Activated CD4-positive, alpha-beta T cell treated with anti-CD3 and anti-CD28 coated beads, Interleukin-2, Interleukin-6, amounts not matched to agents 100 ng/mL and 50 ng/mL, durations not matched to agents 16 hours and 8 hours (primary cell): ENCODE measurements around the gene CLDN20.
A peak's percentile ranks its signal among the peaks of the same experiment; 100 is the strongest.

Experiments
- DNase-seq: peaks from one replicate; pipeline ENCODE4 v3.0.0-alpha.2; 2020

The CLDN20 gene

GRCh38 chr6:155245831-155246230, 18.0 kb upstream of the CLDN20 start:
- DNase-seq, result no peak

GRCh38 chr6:155246825-155247224, 17.0 kb upstream of the CLDN20 start:
- no peak for DNase-seq

GRCh38 chr6:155247618-155248007, 16.2 kb upstream of the CLDN20 start:
- DNase-seq, result no peak

GRCh38 chr6:155248008-155249001, 15.5 kb upstream of the CLDN20 start:
- DNase-seq, result peak; percentile 50

- DNase-seq, result no peak
Observed at GRCh38 chr6:155250701-155251381, 13.0 kb upstream of the CLDN20 start.

GRCh38 chr6:155252581-155252980, 11.2 kb upstream of the CLDN20 start:
- DNase-seq, result no peak

- no peak for DNase-seq
Observed at GRCh38 chr6:155253337-155253736, 10.5 kb upstream of the CLDN20 start.

DNA sequence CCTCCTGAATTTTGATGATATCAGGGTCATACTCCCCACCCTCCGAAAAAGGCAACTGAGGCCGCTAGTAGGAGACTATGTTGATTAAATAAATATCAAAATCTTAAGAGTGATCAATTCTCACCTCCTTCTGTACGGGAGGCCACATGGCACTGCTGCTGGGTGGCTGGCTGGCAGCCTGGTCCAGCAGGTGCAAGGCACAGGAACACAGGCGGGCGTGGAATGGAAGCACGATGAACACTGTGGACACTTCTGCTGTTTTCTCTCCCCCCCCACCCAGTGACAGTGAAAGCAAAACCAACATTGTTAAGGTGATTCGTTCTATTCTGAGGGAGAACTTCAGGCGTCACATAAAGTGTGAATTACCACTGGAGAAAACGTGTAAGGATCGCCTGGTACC, 9.7 kb upstream of the CLDN20 start:
- DNase-seq, result no peak

DNA sequence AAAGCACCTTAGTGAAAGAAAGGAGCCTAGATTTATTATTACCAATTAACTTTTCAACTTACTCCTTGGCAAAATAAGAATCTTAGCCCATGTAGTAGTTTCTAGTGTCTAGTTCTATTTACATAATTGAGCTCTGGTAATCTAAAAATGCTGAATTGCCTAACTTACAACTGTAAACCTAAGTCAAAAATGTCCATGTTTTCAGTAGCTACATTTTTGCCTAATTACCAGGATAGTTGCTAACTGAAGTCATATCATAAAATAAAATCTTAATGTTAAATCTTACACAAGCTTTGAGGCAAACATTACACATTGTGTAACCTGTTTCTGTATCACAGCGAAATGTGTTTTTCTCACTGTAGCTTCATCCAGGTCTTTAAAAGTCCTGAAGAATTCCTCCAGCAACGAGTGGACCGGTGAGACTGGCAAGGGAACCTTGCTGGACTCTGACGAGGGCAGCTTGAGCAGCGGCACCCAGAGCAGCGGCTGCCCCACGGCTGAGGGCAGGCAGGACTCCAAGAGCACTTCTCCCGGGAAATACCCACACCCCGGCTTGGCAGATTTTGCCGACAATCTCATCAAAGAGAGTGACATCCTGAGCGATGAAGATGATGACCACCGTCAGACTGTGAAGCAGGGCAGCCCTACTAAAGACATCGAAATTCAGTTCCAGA, 7.6 kb upstream of the CLDN20 start:
- DNase-seq, result no peak

DNA sequence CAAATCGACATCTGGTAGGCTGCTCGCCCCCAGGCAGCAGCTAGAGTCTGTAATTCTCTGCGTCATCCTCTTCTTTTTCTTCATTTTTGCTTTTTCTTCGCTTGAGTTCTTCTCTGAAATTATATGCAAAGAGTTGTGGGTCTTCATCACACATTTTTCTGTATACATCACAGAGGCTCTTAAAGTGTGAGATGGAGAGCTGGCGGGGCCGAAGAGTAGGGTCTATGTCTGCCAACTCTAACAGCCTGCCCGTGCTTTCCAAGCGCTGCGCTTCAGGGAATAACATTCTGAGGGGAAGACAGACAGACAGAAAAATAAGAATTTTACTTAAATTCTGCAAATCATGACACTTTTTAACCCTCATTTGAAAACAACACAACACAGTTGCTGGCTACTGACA, 6.0 kb upstream of the CLDN20 start:
- no peak for DNase-seq

DNA sequence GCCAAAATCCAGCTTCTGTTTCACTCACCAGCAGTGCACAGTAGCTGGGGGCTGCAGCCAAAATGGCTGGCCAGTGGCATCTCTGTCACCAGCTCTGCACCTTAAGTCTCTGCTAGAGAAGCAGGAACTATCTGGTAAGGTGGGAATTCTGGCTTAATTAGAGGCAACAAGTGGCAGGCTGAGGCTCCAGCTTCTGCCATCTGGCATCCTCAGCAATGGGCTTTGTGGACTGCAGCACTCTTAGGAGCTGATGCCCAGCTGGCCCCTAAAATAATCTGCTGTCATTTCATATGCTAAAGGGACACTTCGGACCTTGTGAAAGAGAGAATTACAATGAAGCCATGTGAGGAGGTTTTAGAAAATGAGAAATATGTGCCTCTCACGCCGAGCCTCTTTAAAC, 4.6 kb upstream of the CLDN20 start:
- no peak for DNase-seq

GRCh38 chr6:155259897-155260296, 3.9 kb upstream of the CLDN20 start:
- DNase-seq, result no peak

- DNase-seq, result no peak
Observed at GRCh38 chr6:155260686-155261085, 3.1 kb upstream of the CLDN20 start.

- no peak for DNase-seq
Observed at GRCh38 chr6:155261111-155261900, 2.5 kb upstream of the CLDN20 start.

GRCh38 chr6:155262655-155263054, 1.2 kb upstream of the CLDN20 start:
- DNase-seq, result no peak

DNA sequence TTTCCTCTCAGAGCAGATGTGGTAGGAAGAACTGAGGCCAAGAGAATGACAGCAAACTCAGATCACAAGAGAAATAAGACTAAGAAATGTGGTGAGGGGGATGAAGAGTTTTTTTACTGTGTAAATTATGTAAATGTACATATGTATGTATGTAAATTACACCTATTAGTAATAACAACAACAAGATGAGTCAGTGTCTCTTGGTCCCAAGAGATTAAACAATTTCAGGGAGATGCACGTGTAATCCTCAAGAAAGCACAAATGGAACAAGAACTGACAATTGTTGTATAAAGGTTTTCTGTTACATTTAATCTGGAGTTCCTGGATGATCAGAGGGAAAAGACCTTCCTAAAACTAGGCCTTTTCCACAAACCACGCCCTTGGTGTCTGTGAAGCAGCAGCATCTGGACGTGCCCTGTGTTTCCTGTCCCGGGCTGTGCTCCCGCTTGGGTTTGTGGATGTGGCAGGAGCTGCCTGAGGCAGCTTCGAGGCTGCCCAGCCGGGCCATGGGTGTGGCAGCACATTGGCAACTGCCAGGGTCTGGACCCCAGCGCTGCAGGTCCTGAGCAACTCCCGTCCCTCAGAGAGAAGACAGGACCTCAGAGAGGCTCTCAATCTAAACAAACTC, 994 bp downstream of the CLDN20 start:
- DNase-seq, result no peak

GRCh38 chr6:155265843-155266535, 2.2 kb downstream of the CLDN20 start:
- DNase-seq, result no peak

DNA sequence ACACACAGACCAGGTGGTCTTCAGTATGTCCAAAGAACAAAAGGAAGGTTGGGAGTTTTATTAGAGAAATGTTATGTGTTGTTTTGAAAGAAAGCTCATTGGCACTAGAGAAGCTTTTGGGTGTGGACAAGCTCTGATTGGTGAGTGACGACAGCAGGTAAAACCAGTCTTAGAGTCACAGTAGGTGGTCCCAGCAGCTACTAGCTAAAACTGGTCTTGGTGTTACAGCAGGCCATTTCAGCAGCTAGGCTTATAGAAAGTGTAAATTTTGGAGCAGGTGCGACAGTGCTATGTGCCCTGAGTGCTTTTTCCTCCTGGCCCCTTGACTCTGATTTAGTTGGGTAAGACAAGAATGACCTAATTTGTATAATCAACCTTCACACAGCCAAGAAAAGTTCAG, 3.6 kb downstream of the CLDN20 start:
- DNase-seq, result no peak

GRCh38 chr6:155268088-155268867, 4.5 kb downstream of the CLDN20 start:
- peak; percentile 51 for DNase-seq

GRCh38 chr6:155269765-155270164, 6.0 kb downstream of the CLDN20 start:
- no peak for DNase-seq
